T follicular helper cell (primary cell): ENCODE data around the gene C9orf85.

Experiments used
- DNase-seq: peaks from one replicate; pipeline ENCODE4 v3.0.0-alpha.2; 2020; ENCODE audit warnings: low read depth

Gene C9orf85

DNA sequence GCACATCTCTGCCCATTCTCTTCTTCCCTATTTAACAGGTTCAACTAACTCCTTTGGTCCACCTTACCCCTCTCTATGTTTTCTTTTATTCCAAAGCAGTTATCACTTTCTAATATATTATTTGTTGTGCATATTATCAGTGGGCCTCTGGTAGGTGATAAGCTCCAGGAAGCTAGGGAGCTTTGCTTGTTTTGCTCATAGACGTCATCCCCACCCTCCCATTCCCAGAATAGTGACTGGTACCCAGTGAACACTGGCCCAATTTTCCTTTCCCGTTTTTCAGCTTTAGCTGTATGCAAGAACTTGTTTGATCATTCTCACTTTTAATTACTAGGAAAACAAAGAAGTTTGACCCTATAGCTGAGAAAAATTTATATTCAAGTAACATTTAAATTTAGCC lies 7.4 kb upstream of the C9orf85 start:
- DNase-seq = no peak

DNA sequence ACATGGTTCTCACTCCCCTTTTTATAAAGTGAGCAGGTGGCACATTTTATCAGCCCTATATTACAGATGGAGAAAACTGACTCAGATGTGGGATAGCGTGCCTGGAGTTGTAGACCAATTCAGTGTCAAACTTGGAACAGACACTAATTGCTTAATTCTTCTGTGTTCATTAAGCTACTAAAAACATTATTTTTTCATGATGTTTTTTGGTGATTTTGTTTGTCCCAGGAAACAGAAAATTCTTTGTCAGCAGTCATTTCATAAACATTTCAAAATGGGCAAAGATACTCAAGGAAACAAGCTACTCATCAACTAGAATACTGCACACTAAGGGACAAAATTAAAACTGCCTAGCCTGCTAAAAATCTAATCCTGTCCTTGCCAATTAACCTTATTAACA lies 2.6 kb upstream of the C9orf85 start:
- no peak for DNase-seq

DNA sequence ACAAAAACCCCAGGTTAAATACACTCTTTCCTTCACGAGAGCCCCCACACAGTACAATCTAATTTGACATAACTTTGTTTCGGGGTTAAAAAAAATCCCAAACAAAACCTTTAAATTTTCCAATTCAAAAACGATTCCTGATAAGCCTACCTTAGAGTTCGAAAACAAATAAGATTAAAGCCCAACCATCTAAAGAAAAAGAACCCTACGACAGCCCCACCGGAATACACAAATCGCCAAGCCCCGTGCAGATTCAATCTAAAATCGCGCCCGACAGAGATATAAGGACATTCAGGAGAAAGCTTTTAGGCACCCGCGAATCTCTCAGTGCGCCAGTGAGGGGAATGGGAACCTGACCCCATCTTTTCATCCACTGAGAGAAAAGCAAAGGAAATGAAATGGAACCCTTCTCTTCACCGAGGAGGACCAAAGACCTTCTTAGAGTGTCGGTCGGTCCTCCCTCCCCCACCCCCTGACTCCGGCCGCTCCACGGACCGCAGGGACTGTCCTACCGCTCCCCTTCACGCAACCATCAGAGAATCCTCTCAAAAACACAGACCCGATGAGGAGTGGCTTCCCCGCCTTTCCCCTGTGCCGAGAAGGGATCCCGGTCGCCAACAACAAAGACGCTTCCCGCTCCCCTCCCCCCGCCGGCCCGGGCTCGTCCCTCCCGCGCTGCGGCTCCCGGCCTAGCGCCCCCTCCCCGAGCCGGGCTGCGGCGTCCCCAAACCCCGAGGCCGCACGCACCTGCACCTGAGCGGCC lies 1.4 kb upstream of the C9orf85 start:
- DNase-seq = peak; percentile 17

DNA sequence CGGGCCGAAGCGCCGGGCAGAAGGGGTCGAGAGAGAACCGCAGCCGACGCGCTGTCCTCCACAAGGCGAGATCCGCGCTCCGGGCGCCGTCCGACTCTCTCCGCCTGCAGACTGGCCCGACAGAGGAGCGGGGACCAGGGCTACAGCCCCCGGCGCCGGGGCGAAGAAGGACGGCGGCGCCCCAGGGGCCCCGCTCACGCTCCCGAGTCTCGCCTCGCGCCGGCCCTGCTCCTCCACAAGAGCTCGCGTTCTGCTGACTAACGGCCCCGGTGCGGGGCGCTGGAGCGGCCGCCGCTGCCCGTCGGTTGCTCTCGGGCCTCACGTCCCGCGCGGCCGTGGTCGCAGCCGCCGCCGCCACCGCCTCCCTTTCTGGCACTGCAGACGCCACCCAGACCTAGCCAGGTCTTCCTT lies 784 bp upstream of the C9orf85 start:
- DNase-seq = no peak

DNA sequence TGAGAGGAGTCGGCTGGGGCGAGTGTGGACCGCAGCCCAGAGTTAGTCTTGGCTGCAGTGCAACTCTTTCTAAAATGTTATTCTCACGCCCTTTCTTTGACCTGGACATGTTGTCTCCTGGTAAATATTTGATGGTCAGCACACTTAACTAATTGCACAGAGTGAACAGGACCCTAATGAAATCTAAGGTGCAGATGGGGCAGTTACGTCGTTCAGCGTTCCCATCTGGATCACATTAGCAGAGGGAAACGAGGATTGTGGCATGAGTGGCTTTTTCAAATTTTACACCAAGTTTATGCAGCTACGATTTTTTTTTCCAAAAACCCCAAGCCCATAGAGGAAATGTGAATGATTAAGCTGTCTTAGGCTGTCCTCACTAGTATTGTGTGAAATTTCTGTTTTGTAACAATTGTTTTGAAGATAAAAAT lies 483 bp downstream of the C9orf85 start:
- DNase-seq = no peak

DNA sequence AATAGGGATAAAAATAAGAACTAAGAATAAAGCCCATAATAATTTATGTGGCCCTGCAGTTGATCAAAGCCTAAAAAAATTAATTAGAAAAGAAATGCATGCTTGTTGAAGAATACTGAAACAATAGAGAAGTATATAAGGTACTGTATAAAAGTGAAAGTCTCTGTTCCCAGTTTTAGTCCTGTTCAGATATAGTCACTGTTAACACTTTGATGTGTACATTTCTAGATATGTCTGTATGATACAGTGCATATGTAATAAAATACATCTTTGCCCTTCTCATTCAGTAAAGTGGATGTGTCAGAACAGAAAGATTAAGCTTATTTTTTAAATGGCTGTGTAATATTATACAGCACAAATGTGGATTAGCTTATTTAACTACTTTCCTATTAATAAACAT lies 4.1 kb downstream of the C9orf85 start:
- no peak for DNase-seq

DNA sequence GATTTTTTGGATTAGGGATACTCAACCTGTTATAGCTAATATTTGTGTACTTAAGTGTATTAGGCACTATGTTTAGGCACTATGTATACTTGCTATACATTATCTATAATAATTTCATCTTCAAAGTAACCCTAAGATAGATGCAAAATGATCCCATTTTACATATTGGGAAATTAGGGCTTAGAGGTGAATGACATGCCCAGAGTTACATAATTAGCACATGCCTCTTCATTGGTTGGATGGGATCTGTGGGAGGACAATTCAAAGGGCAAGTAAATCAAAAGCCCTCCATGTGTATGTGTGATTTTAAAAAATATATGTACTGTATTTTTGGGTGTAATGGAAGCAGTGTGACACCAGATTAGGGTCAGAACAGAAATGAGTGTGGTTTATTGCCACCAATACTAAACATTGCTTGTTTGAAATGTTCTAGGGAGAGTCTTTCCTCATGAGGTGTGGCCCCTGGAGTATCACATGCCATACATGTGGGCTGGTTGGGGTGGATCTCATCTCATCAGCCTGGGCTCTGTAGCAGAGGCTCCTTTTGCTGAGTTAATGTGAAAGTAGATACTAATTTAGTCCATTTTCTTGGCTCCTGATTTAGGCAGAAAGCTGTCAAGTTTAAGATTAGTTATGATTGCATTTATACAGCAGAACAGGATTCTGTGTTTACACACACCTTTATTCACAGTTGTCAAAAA lies 5.5 kb downstream of the C9orf85 start:
- DNase-seq = no peak

DNA sequence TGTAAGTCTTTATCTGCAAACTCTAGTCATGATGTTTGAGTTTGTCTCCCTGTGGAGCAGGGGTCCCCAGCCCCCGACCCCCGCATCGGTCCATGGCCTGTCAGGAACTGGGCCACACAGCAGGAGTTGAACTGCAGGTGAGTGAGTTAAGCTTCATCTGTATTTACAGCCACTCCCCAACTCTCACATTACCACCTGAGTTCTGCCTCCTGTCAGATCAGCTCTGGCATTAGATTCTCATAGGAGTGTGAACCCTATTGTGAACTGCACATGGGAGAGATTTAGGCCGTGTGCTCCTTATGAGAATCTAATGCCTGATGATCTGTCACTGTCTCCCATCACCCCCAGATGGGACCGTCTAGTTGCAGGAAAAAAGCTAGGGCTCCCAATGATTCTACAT lies 7.0 kb downstream of the C9orf85 start:
- DNase-seq = no peak

DNA sequence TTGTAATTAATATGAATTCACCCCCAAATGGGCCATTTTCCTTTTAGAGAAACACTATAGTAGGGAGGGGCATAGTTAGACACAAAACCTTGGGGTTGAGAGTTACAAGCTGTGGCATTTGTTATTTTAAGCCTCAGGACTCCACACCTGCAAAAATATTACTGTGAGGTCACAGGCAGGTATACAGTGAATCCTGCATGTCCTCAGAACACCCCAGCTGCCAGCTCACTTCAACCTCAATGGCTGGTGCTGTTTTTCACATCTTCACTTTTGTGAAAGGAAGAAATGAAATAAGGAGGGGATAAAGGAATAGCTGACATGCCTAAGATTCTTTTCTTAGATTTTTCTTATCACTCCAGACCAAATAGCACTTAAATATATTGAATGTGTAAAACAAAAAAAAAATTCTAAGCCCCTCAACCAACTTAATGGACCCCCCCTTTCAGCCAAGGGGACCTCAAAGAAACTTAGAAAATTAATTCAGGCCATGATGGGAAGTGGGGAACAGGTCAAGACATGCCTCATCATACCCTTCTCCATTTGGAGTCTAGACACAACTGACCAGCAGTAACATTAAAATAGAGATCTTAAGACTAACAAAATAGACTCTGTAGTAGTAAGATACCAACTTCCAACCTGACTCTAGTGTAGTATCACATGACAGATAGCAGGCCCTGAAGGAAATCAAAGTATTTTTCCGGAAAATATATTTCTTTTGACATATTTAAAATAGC lies 9.2 kb downstream of the C9orf85 start:
- no peak for DNase-seq

DNA sequence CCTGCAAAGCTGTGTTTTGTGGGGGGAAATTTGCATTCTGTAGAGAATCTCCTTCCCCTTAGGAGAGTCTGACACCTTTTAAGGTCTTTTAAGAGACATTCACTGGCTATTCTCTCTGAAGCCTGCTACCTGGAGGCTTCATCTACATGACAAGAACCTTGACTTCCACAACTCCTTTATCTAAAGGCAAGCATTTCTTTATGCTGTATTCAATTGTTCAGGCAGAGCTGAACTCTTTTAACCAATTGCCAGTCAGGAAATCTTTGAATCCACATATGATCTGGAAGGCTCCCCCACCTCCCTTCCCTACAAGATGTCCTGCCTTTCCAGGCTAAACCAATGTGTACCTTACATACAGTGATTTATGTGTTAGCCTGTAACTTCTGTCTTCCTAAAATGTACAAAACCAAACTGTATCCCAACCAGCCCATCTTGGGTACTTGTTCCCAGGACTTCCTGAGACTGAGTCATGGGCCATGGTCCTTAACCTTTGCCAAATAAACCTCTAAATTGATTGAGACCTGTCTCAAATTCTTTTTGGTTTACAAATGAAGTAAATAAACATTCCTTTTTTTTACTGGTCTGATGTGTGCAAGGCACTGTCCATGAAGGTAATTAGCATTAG lies 9.9 kb downstream of the C9orf85 start:
- DNase-seq = no peak

DNA sequence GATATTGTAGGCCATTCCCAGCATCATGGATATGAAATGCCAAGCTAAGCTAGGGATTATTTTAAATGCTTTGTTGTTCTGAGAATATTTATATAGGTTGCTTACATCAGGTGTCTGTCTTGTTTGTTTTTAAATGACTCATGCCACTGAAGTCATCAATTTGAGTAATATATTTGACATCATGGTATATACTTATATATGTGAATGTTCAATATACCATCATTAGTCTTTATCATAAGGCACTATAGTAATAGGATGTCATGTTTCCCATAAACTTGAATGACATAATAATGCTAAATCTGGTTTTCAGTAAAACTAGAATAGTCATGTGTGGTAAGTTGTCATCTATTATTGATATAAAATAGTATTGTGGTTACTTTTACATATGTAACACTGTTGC lies 13.1 kb downstream of the C9orf85 start:
- no peak for DNase-seq

DNA sequence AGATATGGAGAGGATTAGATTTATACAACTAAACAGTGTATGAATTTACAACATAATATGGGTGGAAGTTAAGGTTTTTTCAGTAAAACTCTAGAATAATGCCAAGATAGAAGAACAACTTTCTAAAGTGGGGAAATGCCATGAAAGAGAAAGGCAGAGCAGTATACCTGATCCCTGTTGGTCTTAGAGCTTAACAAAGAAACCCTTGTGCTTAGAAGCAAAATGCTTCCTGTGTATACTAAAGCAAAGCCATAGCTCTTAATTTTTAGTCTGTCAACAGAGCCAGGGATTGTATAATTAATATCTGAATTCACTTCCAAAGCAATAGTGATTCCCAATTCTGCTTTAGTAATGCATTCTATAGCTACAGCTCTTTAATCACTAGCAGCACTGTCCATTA lies 14.4 kb downstream of the C9orf85 start:
- no peak for DNase-seq

DNA sequence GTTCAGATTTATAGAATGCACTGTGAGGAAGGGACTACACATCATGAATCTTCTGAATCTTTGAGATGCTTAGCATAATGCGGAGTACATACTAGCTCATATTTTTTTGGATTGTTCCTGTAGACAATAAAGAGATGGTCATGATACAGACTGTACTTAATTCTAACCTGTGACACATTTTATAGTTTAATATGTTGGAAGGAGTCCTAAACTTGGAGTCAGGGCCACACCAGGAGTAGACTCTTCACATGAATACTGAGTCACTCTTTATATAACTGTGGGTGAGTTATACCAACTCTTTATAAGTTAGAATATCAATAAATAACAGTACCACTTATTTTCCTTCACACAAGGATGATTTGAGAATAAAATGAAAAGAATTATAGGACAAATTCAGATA lies 16.9 kb downstream of the C9orf85 start:
- DNase-seq = no peak

DNA sequence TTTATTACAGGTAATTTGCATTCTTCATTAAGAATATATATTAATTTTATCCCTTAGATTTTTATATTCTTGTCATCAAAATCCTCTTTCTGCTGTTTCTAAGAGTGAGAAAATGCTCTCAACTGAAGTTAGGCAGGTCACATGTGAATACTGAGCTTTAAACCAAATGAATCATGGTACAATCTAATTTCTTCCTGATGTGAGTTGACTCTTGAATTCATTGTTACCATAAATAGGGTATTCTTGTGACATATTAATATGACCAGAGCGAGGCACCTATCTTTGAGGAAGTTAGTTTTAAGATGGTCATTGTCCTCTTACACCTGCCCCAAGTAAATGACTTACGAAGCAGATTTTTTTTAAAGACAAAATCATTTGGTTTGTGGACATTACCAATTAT lies 17.4 kb downstream of the C9orf85 start:
- DNase-seq = no peak

DNA sequence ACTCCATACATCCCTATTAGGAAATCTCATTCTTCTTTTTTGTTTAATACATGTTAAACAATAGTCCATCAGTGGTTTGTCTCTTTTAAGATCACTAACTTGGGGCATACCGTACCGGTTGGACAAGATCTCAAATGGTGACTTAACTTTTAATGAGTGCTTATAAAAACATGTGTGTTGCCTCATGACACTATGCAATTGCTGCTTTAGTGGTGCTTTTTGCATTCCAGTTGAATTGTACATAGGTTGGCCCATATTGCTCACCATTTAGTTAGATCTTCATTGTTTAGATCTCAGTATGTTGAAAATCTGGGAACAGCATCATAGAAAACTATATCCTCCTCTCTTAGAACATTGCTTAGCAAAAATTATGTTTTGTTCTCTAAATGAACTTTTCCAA lies 17.8 kb downstream of the C9orf85 start:
- no peak for DNase-seq

DNA sequence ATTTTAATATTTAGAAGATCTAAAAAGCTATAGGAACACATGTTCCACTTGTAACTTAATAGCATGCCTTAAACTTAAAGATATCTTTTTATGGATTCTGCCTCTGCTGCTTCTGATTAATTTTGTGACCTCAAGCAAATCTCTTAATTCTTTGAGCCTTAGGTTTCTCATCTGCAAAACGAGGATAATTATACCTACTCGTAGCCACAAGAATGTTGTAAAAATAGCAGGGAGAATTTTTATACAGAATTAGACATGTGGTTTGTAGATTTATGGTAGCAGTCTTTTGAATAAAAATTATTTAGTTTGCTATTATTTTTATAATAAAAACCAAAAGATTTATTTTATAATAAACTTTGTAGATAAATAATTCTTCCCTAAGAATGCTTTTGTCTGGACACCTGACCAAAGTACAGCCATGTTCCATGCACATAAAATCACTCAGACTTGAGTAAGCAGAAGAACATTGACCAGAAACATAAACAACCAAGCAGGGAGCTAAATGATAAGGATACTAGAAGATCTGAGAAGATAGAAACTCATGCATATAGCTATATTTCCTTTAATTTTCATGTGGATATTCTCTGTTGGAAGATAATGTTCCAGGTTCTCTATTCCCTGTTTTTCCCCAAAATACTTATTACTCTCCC lies 18.5 kb downstream of the C9orf85 start:
- DNase-seq = no peak

DNA sequence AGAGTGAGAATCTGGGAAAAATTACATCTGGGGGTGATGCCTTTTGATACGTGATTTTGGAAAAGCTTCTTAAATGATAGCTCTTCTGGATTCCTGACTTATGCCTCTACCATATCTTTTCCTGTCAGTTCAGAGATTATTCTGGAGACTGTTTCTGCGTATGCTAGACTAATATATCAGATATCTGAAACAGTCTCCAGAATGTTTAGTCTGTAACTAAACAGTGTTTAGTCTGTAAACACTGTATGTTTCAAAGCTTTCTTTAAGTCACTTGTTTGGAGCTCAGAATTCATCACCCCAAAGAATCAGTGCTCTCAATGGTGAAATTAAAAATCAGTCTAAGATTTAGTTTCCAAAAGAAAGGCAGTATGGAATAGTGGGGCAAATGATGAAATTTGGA lies 19.7 kb downstream of the C9orf85 start:
- no peak for DNase-seq

DNA sequence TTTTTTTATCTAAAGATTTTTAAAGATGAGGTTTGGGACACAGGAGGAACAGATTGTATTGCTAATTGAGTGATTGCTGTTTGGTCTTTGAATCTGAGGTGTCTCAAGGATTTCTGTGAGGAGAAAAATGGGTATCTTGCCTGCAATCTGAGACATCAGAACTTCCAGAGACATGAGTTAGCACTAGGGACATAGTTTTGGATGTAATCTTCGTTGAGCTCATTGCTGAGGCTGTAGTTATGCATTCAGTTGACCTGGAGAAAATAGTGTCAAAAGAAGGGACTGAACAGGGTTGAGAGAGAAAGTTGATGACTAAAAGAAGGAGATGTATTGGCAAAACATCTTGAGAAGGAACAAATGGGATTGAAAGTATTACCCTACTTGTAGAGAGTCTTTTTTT lies 24.6 kb downstream of the C9orf85 start:
- DNase-seq = no peak

DNA sequence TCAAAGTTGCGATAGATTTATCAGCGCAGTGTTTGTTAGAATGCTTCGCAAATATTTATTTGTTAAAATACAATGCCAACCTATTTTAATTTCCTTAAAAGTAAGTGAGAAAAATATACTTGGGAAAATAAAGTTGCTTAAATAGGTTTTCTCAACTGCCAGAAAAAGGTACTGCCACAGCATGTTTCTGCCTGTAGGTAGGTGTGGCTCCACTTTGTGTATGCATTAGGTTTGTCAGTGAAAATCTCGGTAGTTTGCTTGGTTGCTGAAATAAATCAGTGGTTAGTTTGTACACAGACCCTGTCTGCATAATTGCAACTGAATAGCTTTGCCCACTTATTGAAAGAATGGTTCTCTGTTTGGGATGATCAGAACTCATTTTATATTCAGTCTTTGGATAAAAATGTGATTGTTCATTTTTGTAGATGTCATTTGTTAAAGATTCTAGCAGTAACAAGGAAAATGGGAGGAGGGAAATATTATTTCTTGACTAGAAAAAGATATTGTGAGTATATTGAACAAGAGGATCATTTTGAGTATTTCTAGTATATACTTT lies 25.7 kb downstream of the C9orf85 start:
- DNase-seq = no peak

DNA sequence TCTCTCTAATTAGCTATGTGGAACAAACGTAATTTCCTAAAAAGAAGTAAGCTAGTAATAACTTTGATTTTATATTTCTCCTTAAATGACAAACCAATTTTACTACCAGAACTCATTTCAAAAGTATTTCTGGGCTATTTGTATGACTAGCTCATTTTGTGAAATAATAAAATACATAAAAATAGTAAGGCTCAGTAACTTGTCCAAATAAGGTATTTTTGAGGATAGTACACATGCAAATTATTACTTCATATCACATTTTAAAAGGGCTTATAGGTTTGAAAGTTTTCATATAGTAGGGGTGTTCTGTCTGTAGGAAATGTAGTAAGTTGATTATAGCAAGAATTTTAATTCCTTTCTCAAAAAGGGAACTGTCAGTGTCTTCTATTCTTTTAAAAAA lies 26.5 kb downstream of the C9orf85 start:
- DNase-seq = no peak

DNA sequence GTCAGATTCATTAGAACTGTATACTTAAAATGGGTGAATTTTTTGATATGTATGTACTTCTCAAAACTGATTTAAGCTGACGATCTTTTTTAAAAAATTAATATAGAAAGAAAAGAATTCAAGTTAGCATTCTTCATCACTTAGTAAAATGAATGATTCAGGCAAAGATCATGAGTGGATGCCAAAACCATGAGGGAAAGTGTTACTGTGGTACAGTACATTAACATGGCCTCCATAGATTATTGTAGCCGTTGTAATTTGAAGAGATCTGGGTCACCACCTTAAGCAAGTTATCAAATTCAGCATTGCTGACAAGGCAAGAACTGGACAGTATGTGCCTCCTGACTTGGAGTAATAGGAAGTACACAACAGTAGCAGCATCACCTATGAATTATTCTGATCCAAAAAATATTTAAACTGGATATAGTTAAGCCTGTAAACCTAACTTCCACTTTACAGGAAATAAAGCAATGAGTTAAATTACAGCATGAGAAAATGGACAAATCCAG lies 29.7 kb downstream of the C9orf85 start:
- DNase-seq = no peak
